C4-2B (cell line): Measurements from ENCODE around the gene NSMCE3.

Experiments used
- H3K27ac ChIP-seq: fragments of 450-650 bp; 2 replicates; pipeline ENCODE4 v1.5.1; 2017
- CTCF ChIP-seq: fragments of 450-650 bp; conservative IDR thresholded peaks from 2 replicates; pipeline ENCODE4 v1.5.1; 2017; ENCODE audit warnings: mild to moderate bottlenecking
- ZFX ChIP-seq: fragments of 450-650 bp; IDR thresholded peaks from 2 replicates; pipeline ENCODE4 v1.6.1; 2017

NSMCE3 gene

GRCh38 chr15:29270169-29270955 is 740 bp upstream of the NSMCE3 start:
- TF ChIP-seq ZFX (no peak), CTCF (no peak)
- H3K27ac ChIP-seq: peak overlapping the region; percentile 79

GRCh38 chr15:29268706-29269484 is 727 bp downstream of the NSMCE3 start:
- H3K27ac ChIP-seq: peak overlapping the region; percentile 79
- TF ChIP-seq ZFX (no peak), CTCF (no peak)

GRCh38 chr15:29266052-29266582 is 3.5 kb downstream of the NSMCE3 start:
- H3K27ac ChIP-seq: no peak overlapping the region
- TF ChIP-seq ZFX: no peak
- no peak for TF ChIP-seq CTCF

GRCh38 chr15:29263289-29263688 is 6.3 kb downstream of the NSMCE3 start:
- TF ChIP-seq CTCF: no peak
- TF ChIP-seq ZFX: no peak
- no peak overlapping the region for H3K27ac ChIP-seq

GRCh38 chr15:29262738-29263137 is 6.9 kb downstream of the NSMCE3 start:
- no peak for TF ChIP-seq ZFX
- TF ChIP-seq CTCF: no peak
- H3K27ac ChIP-seq: no peak overlapping the region; the same call in 1 of the 2 replicates

- no peak overlapping the region for H3K27ac ChIP-seq
- TF ChIP-seq ZFX (no peak), CTCF (no peak)
These were observed 8.7 kb downstream of the NSMCE3 start for GRCh38 chr15:29260896-29261295.

- H3K27ac ChIP-seq: no peak overlapping the region
- no peak for TF ChIP-seq ZFX
- no peak; the same call in 1 of the 2 replicates for TF ChIP-seq CTCF
These were observed 10.4 kb downstream of the NSMCE3 start for GRCh38 chr15:29259233-29259632.
